VCaP (cell line): ENCODE measurements around the gene RRM2.
"Not testable (repeated sequence)": the region's sequence is repeated elsewhere in the genome, so short reads cannot be mapped to it uniquely, and the experiment has no call there.

Source experiments
- H3K27ac ChIP-seq: fragments of 450-650 bp; 2 replicates; pipeline ENCODE4 v1.5.1; 2017
- CTCF ChIP-seq: fragments of 450-650 bp; conservative IDR thresholded peaks from 2 replicates; pipeline ENCODE4 v1.5.1; 2017; ENCODE audit warnings: mild to moderate bottlenecking, moderate library complexity

The RRM2 gene

GRCh38 chr2:10094271-10094814 is 28.2 kb upstream of the RRM2 start:
- no peak for TF ChIP-seq CTCF
- no peak overlapping the region for H3K27ac ChIP-seq

- no peak overlapping the region for H3K27ac ChIP-seq
- TF ChIP-seq CTCF: no peak
Observed at GRCh38 chr2:10095175-10095574, 27.4 kb upstream of the RRM2 start.

GRCh38 chr2:10096641-10097040 is 25.9 kb upstream of the RRM2 start:
- no peak for TF ChIP-seq CTCF
- no peak overlapping the region for H3K27ac ChIP-seq

- no peak overlapping the region for H3K27ac ChIP-seq
- peak; percentile 89 for TF ChIP-seq CTCF
Observed at GRCh38 chr2:10097352-10098148, 25.0 kb upstream of the RRM2 start.

- H3K27ac ChIP-seq: no peak overlapping the region
- no peak for TF ChIP-seq CTCF
Observed at GRCh38 chr2:10101491-10101890, 21.0 kb upstream of the RRM2 start.

- no peak for TF ChIP-seq CTCF
- H3K27ac ChIP-seq: no peak overlapping the region
Observed at GRCh38 chr2:10103179-10103578, 19.4 kb upstream of the RRM2 start.

- H3K27ac ChIP-seq: not testable (repeated sequence)
Observed at GRCh38 chr2:10104906-10105305, 17.6 kb upstream of the RRM2 start.

- no peak overlapping the region for H3K27ac ChIP-seq
Observed at GRCh38 chr2:10109311-10109710, 13.2 kb upstream of the RRM2 start.

More at GRCh38 chr2:10109311-10109710, 13.2 kb upstream of the RRM2 start:
- no peak for TF ChIP-seq CTCF
